ENCODE data around the gene TMCO6.
"Not testable (repeated sequence)": the region's sequence is repeated elsewhere in the genome, so short reads cannot be mapped to it uniquely, and the experiment has no call there.

GRCh38 chr5:140623061-140623460 lies 16.2 kb upstream of the TMCO6 start:
- not testable (repeated sequence) for TF ChIP-seq SNAI2 (CRISPR knock-in tag; IDR thresholded peaks at IDR 0.05); ZFP30 (CRISPR knock-in tag; IDR thresholded peaks at IDR 0.05); TSHZ2 (CRISPR knock-in tag; IDR thresholded peaks at IDR 0.05); RARB (CRISPR knock-in tag; IDR thresholded peaks at IDR 0.05); PATZ1 (CRISPR knock-in tag; IDR thresholded peaks at IDR 0.05; ENCODE audit: borderline replicate concordance); ZNF70 (CRISPR knock-in tag; IDR thresholded peaks at IDR 0.05); BACH2 (CRISPR knock-in tag; IDR thresholded peaks at IDR 0.05; ENCODE audit: borderline replicate concordance)
